Stimulated activated naive B cell treated with anti-CD40 and anti-IgM and Interleukin-4, amounts not matched to agents 10 μg/mL and 1 μg/mL and 100 μg/mL, for 72 hours (primary cell): ENCODE results near the gene PPP1R15B.
A peak's percentile ranks its signal among the peaks of the same experiment; 100 is the strongest.

ENCODE experiments used
- ATAC-seq, 2 donors: fragments of 150-1000 bp; cut with Tn5 transposase; replicated peaks; 2 replicates each; pipeline ENCODE4 v1.10.0; 2021; ENCODE audit warnings: moderate library complexity in 1 of 2
- DNase-seq: peaks from one replicate; pipeline ENCODE4 v3.0.0; 2021
- H3K27ac Mint-ChIP-seq: one replicate; pipeline ENCODE4 v1.8.0; 2022; ENCODE audit warnings: mild to moderate bottlenecking, mixed read lengths
- H3K27me3 Mint-ChIP-seq, 2 donors: one replicate each; pipeline ENCODE4 v1.8.0; 2022; ENCODE audit warnings: mixed read lengths in 2 of 2
- H3K36me3 Mint-ChIP-seq, 2 donors: one replicate each; pipeline ENCODE4 v1.8.0; 2022; ENCODE audit warnings: mixed read lengths in 2 of 2, mild to moderate bottlenecking in 1 of 2
- H3K4me1 Mint-ChIP-seq, 2 donors: one replicate each; pipeline ENCODE4 v1.8.0; 2022; ENCODE audit warnings: mixed read lengths in 2 of 2, mild to moderate bottlenecking in 1 of 2
- H3K4me3 Mint-ChIP-seq, 2 donors: one replicate each; pipeline ENCODE4 v1.8.0; 2022; ENCODE audit warnings: mild to moderate bottlenecking in 2 of 2, mixed read lengths in 2 of 2, moderate library complexity in 1 of 2
- H3K9me3 Mint-ChIP-seq, 2 donors: one replicate each; pipeline ENCODE4 v1.8.0; 2022; ENCODE audit warnings: mixed read lengths in 2 of 2, mild to moderate bottlenecking in 1 of 2

The PPP1R15B gene

GRCh38 chr1:204366759-204367158 lies 44.9 kb downstream of the PPP1R15B start:
- no peaks in the 10 kb centered on the region for H3K36me3 Mint-ChIP-seq
- no peak overlapping the region for H3K4me3 Mint-ChIP-seq
- peaks cover 25 to 30% of the 10 kb centered on the region in 2 donors for H3K4me1 Mint-ChIP-seq
- peak overlapping the region; percentile 25 for H3K27ac Mint-ChIP-seq
- H3K9me3 Mint-ChIP-seq = no peaks in the 10 kb centered on the region
- peaks cover 31 to 37% of the 10 kb centered on the region in 2 donors for H3K27me3 Mint-ChIP-seq
- ATAC-seq (no peak), DNase-seq (no peak)

- H3K27ac Mint-ChIP-seq = peak overlapping the region; percentile 26
- ATAC-seq (peak; percentile 75 to 80), DNase-seq (peak; percentile 73)
- no peaks in the 10 kb centered on the region for H3K9me3 Mint-ChIP-seq
- peak overlapping the region; percentile 66 to 80 for H3K4me3 Mint-ChIP-seq
- peaks cover 25 to 29% of the 10 kb centered on the region in 2 donors for H3K4me1 Mint-ChIP-seq
- no peaks in the 10 kb centered on the region for H3K36me3 Mint-ChIP-seq
- H3K27me3 Mint-ChIP-seq = peaks cover 43 to 52% of the 10 kb centered on the region in 2 donors
Measured at GRCh38 chr1:204363335-204364114, 48.1 kb downstream of the PPP1R15B start.

GRCh38 chr1:204362984-204363334 lies 48.7 kb downstream of the PPP1R15B start:
- H3K4me3 Mint-ChIP-seq = peak overlapping the region; percentile 66 to 80
- no peaks in the 10 kb centered on the region for H3K9me3 Mint-ChIP-seq
- H3K36me3 Mint-ChIP-seq = no peaks in the 10 kb centered on the region
- H3K27ac Mint-ChIP-seq = peak overlapping the region; percentile 26
- DNase-seq (no peak), ATAC-seq (no peak)
- peaks cover 43 to 54% of the 10 kb centered on the region in 2 donors for H3K27me3 Mint-ChIP-seq
- peaks cover 27 to 32% of the 10 kb centered on the region in 2 donors for H3K4me1 Mint-ChIP-seq

GRCh38 chr1:204361781-204362180 lies 49.8 kb downstream of the PPP1R15B start:
- Mint-ChIP-seq H3K27me3 (peaks cover 36 to 62% of the 10 kb centered on the region in 2 donors), H3K36me3 (no peaks in the 10 kb centered on the region), H3K9me3 (no peaks in the 10 kb centered on the region), H3K27ac (no peak overlapping the region), H3K4me1 (peaks cover 30 to 41% of the 10 kb centered on the region in 2 donors), H3K4me3 (no peak overlapping the region)
- ATAC-seq (no peak), DNase-seq (no peak)

GRCh38 chr1:204361341-204361771 lies 50.3 kb downstream of the PPP1R15B start:
- no peaks in the 10 kb centered on the region for H3K9me3 Mint-ChIP-seq
- H3K27me3 Mint-ChIP-seq = peaks cover 36 to 62% of the 10 kb centered on the region in 2 donors
- DNase-seq (no peak), ATAC-seq (no peak)
- no peak overlapping the region for H3K4me3 Mint-ChIP-seq
- no peaks in the 10 kb centered on the region for H3K36me3 Mint-ChIP-seq
- peaks cover 30 to 41% of the 10 kb centered on the region in 2 donors for H3K4me1 Mint-ChIP-seq
- no peak overlapping the region for H3K27ac Mint-ChIP-seq

GRCh38 chr1:204360314-204360713 lies 51.3 kb downstream of the PPP1R15B start:
- no peak overlapping the region for H3K27ac Mint-ChIP-seq
- H3K4me3 Mint-ChIP-seq = no peak overlapping the region
- H3K36me3 Mint-ChIP-seq = no peaks in the 10 kb centered on the region
- H3K4me1 Mint-ChIP-seq = peaks cover 27 to 35% of the 10 kb centered on the region in 2 donors
- ATAC-seq (no peak), DNase-seq (no peak)
- H3K9me3 Mint-ChIP-seq = no peaks in the 10 kb centered on the region
- peaks cover 28 to 55% of the 10 kb centered on the region in 2 donors for H3K27me3 Mint-ChIP-seq

- ATAC-seq = peak in 1 of 2 donors; percentile 15
- H3K9me3 Mint-ChIP-seq = no peaks in the 10 kb centered on the region
- peaks cover 22 to 49% of the 10 kb centered on the region in 2 donors for H3K27me3 Mint-ChIP-seq
- H3K4me1 Mint-ChIP-seq = peaks cover 22 to 29% of the 10 kb centered on the region in 2 donors
- peak within 1 kb of the TSS; percentile 9 for H3K27ac Mint-ChIP-seq
- no peak for DNase-seq
- H3K36me3 Mint-ChIP-seq = no peaks in the 10 kb centered on the region
- H3K4me3 Mint-ChIP-seq = no peak within 1 kb of the TSS
Measured at GRCh38 chr1:204359474-204360255, 52.0 kb downstream of the PPP1R15B start, which contains the start of gene PLEKHA6. TSS of gene PLEKHA6 (minus strand) at chr1:204359929. CDS start at chr1:204273727, 86,202 bp downstream.

- ATAC-seq = no peak
- Mint-ChIP-seq H3K4me1 (peaks cover 21 to 26% of the 10 kb centered on the region in 2 donors), H3K9me3 (no peaks in the 10 kb centered on the region), H3K36me3 (no peaks in the 10 kb centered on the region), H3K27ac (peak overlapping the region; percentile 9), H3K4me3 (no peak overlapping the region), H3K27me3 (peaks cover 22 to 48% of the 10 kb centered on the region in 2 donors)
- DNase-seq = no peak
Measured at GRCh38 chr1:204359131-204359473, 52.5 kb downstream of the PPP1R15B start.

GRCh38 chr1:204358605-204359004 lies 53.0 kb downstream of the PPP1R15B start:
- Mint-ChIP-seq H3K36me3 (no peaks in the 10 kb centered on the region), H3K9me3 (no peaks in the 10 kb centered on the region), H3K4me3 (no peak overlapping the region), H3K27me3 (peaks cover 22 to 48% of the 10 kb centered on the region in 2 donors), H3K27ac (no peak overlapping the region), H3K4me1 (peaks cover 17 to 21% of the 10 kb centered on the region in 2 donors)
- ATAC-seq (no peak), DNase-seq (no peak)

- Mint-ChIP-seq H3K36me3 (no peaks in the 10 kb centered on the region), H3K9me3 (no peaks in the 10 kb centered on the region), H3K4me3 (no peak overlapping the region), H3K4me1 (peaks cover 13 to 18% of the 10 kb centered on the region in 2 donors), H3K27me3 (peaks cover 25 to 48% of the 10 kb centered on the region in 2 donors), H3K27ac (no peak overlapping the region)
- DNase-seq (peak; percentile 26), ATAC-seq (peak; percentile 69 to 74)
Measured at GRCh38 chr1:204357551-204358490, 53.8 kb downstream of the PPP1R15B start.

- ATAC-seq (no peak), DNase-seq (no peak)
- no peak overlapping the region for H3K27ac Mint-ChIP-seq
- H3K4me3 Mint-ChIP-seq = no peak overlapping the region
- no peaks in the 10 kb centered on the region for H3K9me3 Mint-ChIP-seq
- peaks cover 11 to 18% of the 10 kb centered on the region in 2 donors for H3K4me1 Mint-ChIP-seq
- peaks cover 17 to 40% of the 10 kb centered on the region in 2 donors for H3K27me3 Mint-ChIP-seq
- no peaks in the 10 kb centered on the region for H3K36me3 Mint-ChIP-seq
Measured at GRCh38 chr1:204356997-204357396, 54.6 kb downstream of the PPP1R15B start.

GRCh38 chr1:204355913-204356312 lies 55.7 kb downstream of the PPP1R15B start:
- DNase-seq (no peak), ATAC-seq (no peak)
- peaks cover 16 to 35% of the 10 kb centered on the region in 2 donors for H3K27me3 Mint-ChIP-seq
- no peak overlapping the region for H3K4me3 Mint-ChIP-seq
- H3K27ac Mint-ChIP-seq = no peak overlapping the region
- H3K4me1 Mint-ChIP-seq = peaks cover 12 to 23% of the 10 kb centered on the region in 2 donors
- H3K36me3 Mint-ChIP-seq = no peaks in the 10 kb centered on the region
- no peaks in the 10 kb centered on the region for H3K9me3 Mint-ChIP-seq

GRCh38 chr1:204354579-204354978 lies 57.0 kb downstream of the PPP1R15B start:
- Mint-ChIP-seq H3K27me3 (peaks cover 21 to 36% of the 10 kb centered on the region in 2 donors), H3K9me3 (no peaks in the 10 kb centered on the region), H3K4me3 (no peak overlapping the region), H3K4me1 (peaks cover 14 to 22% of the 10 kb centered on the region in 2 donors), H3K27ac (no peak overlapping the region), H3K36me3 (no peaks in the 10 kb centered on the region)
- DNase-seq = no peak
- no peak for ATAC-seq
